MM.1S (cell line): Measurements from ENCODE around the gene FETUB.

Experiments used
- DNase-seq: peaks from one replicate; pipeline ENCODE4 v3.0.0-alpha.2; 2015
- H2AFZ ChIP-seq: fragments of 300-600 bp; sonication (generic); 2 replicates; pipeline ENCODE4 v1.6.0; 2016; ENCODE audit warnings: antibody characterized with exemption, low read length
- H3F3A ChIP-seq: fragments of 300-600 bp; sonication (generic); 2 replicates; pipeline ENCODE4 v1.6.1; 2016; ENCODE audit warnings: mild to moderate bottlenecking, antibody characterized with exemption, low read length, moderate library complexity, mixed read lengths; ENCODE audit not compliant: insufficient read depth
- H3K27ac ChIP-seq: fragments of 300-600 bp; sonication (generic); 2 replicates; pipeline ENCODE4 v1.5.1; 2016; ENCODE audit warnings: mild to moderate bottlenecking, low read length
- H3K27me3 ChIP-seq: fragments of 300-600 bp; sonication (generic); replicated peaks from 2 replicates; pipeline ENCODE4 v1.6.0; 2016; ENCODE audit warnings: low read length; ENCODE audit not compliant: insufficient read depth
- H3K36me3 ChIP-seq: fragments of 300-600 bp; sonication (generic); replicated peaks from 2 replicates; pipeline ENCODE4 v1.6.1; 2016; ENCODE audit warnings: mild to moderate bottlenecking, low read length, mixed read lengths; ENCODE audit not compliant: insufficient read depth
- H3K4me1 ChIP-seq: fragments of 300-600 bp; sonication (generic); 2 replicates; pipeline ENCODE4 v1.6.1; 2016; ENCODE audit warnings: low read length, mixed read lengths
- H3K4me2 ChIP-seq: fragments of 300-600 bp; sonication (generic); 2 replicates; pipeline ENCODE4 v1.6.0; 2016; ENCODE audit warnings: low read depth, low read length
- H3K4me3 ChIP-seq: fragments of 300-600 bp; sonication (generic); 2 replicates; pipeline ENCODE4 v1.5.1; 2016; ENCODE audit warnings: low read length, mixed read lengths
- H3K79me2 ChIP-seq: fragments of 300-600 bp; sonication (generic); 2 replicates; pipeline ENCODE4 v1.6.1; 2016; ENCODE audit warnings: mixed run types, low read length, mixed read lengths
- H3K9ac ChIP-seq: fragments of 300-600 bp; sonication (generic); 2 replicates; pipeline ENCODE4 v1.6.1; 2016; ENCODE audit warnings: low read length, mixed read lengths
- H3K9me2 ChIP-seq: fragments of 300-600 bp; sonication (generic); replicated peaks from 2 replicates; pipeline ENCODE4 v1.6.1; 2016; ENCODE audit warnings: mild to moderate bottlenecking, low read length, mixed read lengths; ENCODE audit not compliant: insufficient read depth
- H3K9me3 ChIP-seq: fragments of 300-600 bp; sonication (generic); replicated peaks from 2 replicates; pipeline ENCODE4 v1.6.1; 2016; ENCODE audit warnings: mild to moderate bottlenecking, low read length, mixed read lengths; ENCODE audit not compliant: insufficient read depth
- H4K20me1 ChIP-seq: fragments of 300-600 bp; sonication (generic); 2 replicates; pipeline ENCODE4 v1.6.1; 2016; ENCODE audit warnings: mild to moderate bottlenecking, low read length, moderate library complexity, mixed read lengths; ENCODE audit not compliant: insufficient read depth
- EZH2 ChIP-seq: fragments of 300-600 bp; sonication (generic); optimal IDR thresholded peaks from 2 replicates; pipeline ENCODE3; 2017; ENCODE audit warnings: low read depth, mild to moderate bottlenecking, antibody characterized with exemption, low read length, mixed read lengths
- EZH2phosphoT487 ChIP-seq: fragments of 300-600 bp; sonication (generic); IDR thresholded peaks from 2 replicates; pipeline ENCODE4 v1.6.1; 2018; ENCODE audit warnings: antibody characterized with exemption, low read length
- TF ChIP-seq, protein P1 (sequence below): fragments of 300-600 bp; sonication (generic); IDR thresholded peaks from 2 replicates; pipeline ENCODE4 v1.5.1; 2016; ENCODE audit warnings: antibody characterized with exemption, low read length, mixed read lengths

Gene FETUB

DNA sequence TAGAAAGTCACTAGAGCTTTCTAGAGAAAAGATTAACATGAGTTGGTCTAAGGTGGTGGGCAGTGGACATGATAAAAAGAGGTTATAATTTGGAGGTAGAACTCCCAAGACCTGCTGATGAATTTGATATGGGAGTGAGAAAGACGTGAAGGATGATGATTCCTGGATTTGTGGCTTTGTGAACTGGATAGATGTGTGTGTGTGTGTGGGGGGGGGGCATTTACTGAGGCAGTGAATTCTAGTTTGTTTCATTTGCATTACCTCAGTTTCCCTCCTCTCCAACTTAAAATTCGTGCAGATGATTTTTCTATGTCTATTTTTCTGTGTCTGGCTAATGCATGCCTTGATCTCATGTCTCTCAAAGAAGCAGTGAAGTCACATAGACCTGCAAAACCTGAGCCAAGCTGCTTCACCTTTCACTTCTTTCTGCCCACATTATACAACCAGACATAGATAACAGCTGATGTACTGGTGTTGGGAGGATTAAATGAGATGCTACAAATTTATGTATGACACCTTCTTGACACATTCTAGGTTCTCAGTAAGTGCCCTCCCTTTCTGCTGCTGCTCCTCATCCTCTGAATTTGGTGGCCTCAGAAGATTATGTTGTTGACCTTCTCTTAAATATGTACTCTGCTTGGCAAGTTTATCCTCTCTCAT lies 17.4 kb upstream of the FETUB start:
- Histone ChIP-seq H3K4me1 (no peaks in the 10 kb centered on the region), H3K79me2 (no peaks in the 10 kb centered on the region), H3K4me3 (no peak overlapping the region), H3K27me3 (peaks cover 3% of the 10 kb centered on the region; the same call in 1 of the 2 replicates), H3F3A (no peaks in the 10 kb centered on the region), H2AFZ (no peak overlapping the region), H3K9me2 (no peaks in the 10 kb centered on the region), H3K9ac (no peak overlapping the region), H3K36me3 (no peaks in the 10 kb centered on the region), H4K20me1 (no peaks in the 10 kb centered on the region), H3K9me3 (no peaks in the 10 kb centered on the region), H3K4me2 (no peak overlapping the region), H3K27ac (no peak overlapping the region)
- TF ChIP-seq, protein P1, sequence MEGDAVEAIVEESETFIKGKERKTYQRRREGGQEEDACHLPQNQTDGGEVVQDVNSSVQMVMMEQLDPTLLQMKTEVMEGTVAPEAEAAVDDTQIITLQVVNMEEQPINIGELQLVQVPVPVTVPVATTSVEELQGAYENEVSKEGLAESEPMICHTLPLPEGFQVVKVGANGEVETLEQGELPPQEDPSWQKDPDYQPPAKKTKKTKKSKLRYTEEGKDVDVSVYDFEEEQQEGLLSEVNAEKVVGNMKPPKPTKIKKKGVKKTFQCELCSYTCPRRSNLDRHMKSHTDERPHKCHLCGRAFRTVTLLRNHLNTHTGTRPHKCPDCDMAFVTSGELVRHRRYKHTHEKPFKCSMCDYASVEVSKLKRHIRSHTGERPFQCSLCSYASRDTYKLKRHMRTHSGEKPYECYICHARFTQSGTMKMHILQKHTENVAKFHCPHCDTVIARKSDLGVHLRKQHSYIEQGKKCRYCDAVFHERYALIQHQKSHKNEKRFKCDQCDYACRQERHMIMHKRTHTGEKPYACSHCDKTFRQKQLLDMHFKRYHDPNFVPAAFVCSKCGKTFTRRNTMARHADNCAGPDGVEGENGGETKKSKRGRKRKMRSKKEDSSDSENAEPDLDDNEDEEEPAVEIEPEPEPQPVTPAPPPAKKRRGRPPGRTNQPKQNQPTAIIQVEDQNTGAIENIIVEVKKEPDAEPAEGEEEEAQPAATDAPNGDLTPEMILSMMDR, result no peak
- no peak for TF ChIP-seq EZH2phosphoT487
- DNase-seq, result no peak

DNA sequence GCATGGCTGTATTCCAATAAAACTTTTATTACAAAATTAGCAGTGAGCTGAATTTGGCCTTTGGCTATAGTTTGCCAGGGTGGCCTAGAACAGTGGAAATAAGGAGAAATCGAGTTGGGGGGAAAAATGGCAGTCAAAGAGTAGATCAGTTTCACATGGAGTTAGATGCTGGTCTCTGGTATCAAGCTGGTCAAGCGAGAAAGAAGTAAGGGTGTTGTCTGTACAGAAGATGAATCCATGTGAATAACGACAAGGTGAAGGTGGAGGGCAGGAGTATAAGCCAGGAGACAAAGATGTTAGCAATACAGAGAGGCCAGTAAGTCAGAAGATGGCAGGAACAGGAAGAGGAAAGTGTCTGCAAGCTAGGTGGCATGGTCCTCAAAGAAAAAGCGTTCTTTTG lies 15.6 kb upstream of the FETUB start:
- Histone ChIP-seq H3K27ac (no peak overlapping the region), H4K20me1 (no peaks in the 10 kb centered on the region), H3K27me3 (no peaks in the 10 kb centered on the region), H3F3A (no peaks in the 10 kb centered on the region), H3K4me3 (no peak overlapping the region), H3K36me3 (no peaks in the 10 kb centered on the region), H3K4me2 (no peak overlapping the region), H2AFZ (no peak overlapping the region), H3K9ac (no peak overlapping the region), H3K9me3 (no peaks in the 10 kb centered on the region), H3K4me1 (no peaks in the 10 kb centered on the region), H3K9me2 (no peaks in the 10 kb centered on the region), H3K79me2 (no peaks in the 10 kb centered on the region)
- DNase-seq, result no peak
- TF ChIP-seq EZH2phosphoT487 (no peak), EZH2 (no peak)
- TF ChIP-seq, protein P1, result no peak

DNA sequence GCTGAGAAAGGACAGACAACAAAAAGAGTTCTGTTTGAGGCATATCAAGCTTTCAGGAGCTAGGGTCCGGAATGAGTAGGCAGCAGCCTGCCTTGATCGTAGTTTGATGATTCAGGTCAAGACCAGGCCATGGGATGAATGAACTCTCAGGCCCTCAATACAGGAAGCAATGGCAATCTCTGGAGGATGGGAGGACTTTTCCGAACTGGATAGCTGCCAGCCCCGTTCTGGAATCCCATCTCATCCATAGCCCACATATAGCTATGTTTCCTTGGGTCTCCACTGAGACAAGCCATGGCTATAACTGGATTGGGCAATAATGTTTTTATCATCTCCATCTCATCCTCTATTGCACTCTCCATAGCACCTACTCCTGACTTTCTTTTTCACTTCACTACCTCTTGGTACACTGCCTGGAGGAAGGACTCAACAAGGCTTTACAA lies 14.6 kb upstream of the FETUB start:
- H3K4me1 ChIP-seq, result no peaks in the 10 kb centered on the region
- no peak overlapping the region for H3K4me3 ChIP-seq
- no peaks in the 10 kb centered on the region for H3K79me2 ChIP-seq
- H4K20me1 ChIP-seq, result no peaks in the 10 kb centered on the region
- H3K36me3 ChIP-seq, result no peaks in the 10 kb centered on the region
- TF ChIP-seq EZH2phosphoT487, result no peak
- TF ChIP-seq EZH2, result no peak
- TF ChIP-seq, protein P1, result no peak
- H2AFZ ChIP-seq, result no peak overlapping the region
- H3K9ac ChIP-seq, result no peak overlapping the region
- H3K9me2 ChIP-seq, result no peaks in the 10 kb centered on the region
- no peaks in the 10 kb centered on the region for H3K27me3 ChIP-seq
- no peak overlapping the region for H3K4me2 ChIP-seq
- DNase-seq, result no peak
- H3K9me3 ChIP-seq, result no peaks in the 10 kb centered on the region
- no peaks in the 10 kb centered on the region for H3F3A ChIP-seq
- H3K27ac ChIP-seq, result no peak overlapping the region
